ENCODE results near the gene LGSN.
"Not testable (repeated sequence)": the region's sequence is repeated elsewhere in the genome, so short reads cannot be mapped to it uniquely, and the experiment has no call there.

Gene LGSN

DNA sequence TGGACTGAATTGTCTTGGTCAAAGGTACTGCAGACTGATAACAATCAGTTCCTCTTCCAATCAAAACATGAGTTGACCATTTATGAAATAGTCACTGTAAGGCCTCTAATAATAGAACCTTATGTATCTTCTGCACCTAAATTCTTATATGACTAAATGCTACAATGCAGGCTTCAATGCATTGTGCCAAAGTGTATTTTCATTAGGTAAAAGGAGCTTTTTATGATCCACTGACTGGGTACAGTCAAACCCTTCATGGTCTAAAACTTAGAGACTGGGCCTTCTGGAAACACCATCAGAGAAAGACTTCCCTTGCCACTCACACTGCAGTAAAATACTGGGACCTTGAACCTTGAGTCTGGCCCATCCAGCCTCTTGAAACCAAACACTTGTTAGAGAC, 16.3 kb downstream of the LGSN start:
- no peak for DNase-seq

DNA sequence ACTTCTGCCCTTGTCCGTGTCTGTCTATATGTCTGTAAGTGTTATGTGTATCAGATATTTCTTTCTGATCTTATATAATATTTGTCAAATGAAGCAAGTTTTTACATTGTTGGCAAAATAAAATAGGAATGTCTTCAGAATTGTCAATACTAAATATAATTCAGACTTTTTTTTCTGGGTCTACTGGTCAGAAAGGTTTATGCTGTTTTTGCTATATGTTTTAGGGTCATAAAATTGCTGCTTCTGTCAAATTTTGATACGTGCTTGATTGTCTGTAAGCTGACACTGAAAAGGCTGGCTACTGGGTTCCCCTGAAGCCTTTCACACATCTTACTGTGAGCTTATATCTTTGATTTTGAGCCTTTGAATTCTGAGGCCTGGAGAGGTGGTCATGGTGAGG, 20.1 kb downstream of the LGSN start:
- no peak for DNase-seq

DNA sequence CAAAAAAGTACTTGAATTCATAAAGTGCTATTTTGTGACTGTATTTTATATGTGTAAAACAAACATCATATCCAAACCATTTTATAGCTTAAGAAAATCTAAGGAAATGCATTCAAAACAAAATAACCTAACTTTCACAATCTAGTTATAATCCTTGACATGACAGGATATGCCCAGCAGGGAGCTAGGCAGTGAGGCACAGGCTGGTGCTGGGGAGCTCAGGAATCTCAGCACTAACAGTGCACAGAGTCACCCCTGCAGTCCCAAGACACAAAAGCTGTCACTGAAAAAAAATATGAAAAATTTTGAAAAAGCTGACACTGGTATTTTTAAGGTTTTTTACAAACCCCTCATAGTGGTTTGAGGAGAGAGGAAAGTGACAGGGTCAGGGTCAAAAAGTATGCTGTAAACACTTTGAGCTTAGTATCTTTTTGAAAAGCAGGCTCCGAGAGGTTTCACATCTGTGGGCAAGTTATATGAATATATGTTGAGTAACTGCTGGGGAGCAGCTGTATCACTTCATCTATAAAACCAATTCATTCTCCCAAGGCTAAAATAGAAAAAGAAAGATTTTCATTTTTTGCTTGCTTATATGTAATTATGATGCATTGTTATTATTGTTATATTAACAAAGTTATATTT, 24.1 kb downstream of the LGSN start:
- no peak for DNase-seq

DNA sequence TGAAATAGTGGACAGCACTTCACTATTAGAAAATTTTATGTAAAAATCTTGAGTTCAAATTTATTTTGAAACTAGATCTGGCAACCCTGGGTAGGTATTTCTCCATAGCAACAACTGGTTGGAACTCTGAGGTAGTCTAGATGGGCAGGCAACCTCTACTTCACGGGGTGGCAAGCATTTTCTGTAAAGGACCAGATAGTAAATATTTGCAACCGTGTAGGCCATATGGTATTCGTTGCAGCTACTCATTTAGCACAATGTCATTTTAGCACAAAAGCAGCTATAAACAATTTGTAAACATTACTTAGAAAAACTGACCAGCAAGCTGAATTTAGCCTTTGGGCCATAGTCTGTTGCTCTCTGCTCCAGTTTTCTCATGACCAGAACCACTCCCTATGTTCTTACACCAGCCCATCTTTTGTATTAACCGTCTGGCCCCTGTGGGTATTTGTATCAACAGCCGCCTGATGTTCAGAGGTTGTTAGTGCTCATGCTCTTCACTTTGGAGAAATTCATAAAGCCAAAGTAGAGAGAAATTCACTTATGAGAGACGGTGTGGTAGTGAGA, 29.2 kb downstream of the LGSN start:
- no peak for DNase-seq

DNA sequence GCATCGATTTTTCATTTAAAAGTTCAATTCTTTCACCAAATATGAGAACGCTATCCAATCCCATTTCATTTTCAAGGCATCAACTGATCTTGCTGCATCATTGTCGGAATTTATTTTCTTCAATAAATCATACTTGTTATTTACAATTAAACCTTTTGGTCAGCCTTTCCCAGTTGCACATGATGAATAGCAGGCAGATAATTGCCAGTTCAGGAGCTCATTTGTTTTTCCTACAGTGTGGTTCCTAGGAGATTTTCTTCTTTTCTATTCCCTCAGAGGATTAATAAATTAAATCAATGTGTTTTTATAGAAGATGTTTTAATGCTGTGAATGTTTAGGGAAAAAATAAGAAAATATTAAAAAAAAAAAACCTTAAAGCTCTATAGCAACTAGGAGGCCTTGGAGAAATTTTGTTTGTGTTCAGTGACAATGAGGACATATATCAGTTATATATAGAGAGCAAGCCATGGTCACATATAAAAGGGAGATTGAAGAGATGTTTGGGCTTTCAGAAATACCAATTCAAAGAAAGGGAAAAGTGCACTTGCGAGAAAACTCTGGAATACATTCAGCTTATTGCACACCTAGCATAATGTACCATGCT, 30.4 kb downstream of the LGSN start:
- DNase-seq = no peak

DNA sequence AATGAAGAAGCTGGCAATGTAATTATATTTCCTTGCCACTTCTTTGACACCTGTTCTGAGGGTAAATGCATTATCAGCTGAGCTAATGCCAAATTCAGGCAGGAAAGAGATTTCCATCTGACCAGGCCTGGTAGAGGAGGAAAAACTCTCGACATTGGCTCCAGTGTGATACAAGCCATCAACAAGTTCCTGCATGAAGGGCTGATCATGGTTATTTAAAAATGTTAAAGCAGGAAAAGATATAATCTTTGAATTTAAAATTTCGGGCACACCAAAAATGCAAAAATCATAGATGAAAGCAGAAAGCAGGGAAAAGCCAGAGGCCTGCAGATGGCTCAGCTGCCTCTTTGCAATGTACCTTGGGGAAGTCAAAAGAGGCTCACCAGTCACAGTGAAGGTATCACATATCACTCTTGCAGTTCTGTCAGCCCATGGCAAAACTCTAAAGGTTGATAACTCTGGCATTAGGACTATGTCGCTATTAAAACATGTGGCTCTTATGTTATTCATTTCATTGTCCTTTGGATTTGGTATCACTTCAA, 39.1 kb downstream of the LGSN start:
- DNase-seq = no peak

DNA sequence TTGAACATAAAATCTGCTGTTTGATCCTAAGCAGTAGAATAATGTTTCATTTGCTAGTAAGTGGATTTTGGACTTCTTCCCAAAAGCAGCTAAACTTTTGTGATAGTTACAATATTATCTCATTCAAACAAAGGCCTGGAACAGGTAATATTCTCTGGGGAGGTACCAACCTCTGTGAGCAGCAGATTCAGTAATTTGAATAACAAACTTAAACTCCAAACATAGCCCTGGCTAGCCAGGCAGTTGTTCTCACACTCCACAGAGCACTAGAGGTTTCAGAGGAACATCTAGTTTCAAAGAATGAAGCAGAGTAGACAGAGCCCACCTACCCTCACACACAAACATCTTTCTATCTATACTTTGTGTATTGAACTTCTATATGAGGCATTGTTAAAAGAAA, 40.9 kb downstream of the LGSN start:
- DNase-seq = no peak

DNA sequence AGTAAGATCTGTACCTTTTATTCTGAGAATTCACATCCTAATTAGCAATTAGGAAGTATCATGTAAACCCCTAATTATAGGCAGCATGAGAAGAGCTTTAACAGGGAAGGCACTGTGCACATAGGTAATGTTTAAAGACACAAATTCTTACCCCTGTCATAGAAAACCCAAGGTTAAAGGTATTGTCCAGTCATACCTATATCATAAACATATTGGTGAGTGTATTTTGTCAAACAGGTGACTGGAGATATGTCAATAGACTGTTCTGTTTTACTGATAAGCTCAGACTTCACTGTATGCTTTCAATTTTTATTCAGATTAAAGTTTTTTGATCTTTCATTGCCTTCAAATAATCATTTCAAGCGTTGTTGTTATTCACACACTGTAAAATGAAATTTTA, 43.8 kb downstream of the LGSN start:
- no peak for DNase-seq

DNA sequence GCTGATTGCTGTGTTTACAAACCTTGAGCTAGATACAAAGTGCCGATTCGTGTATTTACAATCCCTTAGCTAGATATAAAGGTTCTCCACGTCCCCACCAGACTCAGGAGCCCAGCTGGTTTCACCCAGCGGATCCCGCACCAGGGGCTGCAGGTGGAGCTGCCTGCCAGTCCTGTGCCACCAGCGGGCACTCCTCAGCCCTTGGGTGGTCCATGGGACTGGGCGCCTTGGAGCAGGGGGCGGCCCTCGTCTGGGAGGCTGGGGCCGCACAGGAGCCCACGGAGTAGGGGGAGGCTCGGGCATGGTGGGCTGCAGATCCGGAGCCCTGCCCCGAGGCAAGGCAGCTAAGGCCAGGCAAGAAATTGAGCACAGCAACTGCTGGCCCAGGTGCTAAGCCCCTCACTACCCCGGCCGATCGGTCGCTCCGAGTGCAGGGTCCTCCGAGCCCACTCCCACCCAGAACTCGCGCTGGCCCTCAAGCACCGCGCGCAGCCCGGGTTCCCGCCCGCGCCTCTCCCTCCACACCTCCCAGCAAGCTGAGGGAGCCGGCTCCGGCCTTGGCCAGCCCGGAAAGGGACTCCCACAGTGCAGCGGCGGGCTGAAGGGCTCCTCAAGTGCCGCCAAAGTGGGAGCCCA, 44.9 kb downstream of the LGSN start:
- not testable (repeated sequence) for DNase-seq

DNA sequence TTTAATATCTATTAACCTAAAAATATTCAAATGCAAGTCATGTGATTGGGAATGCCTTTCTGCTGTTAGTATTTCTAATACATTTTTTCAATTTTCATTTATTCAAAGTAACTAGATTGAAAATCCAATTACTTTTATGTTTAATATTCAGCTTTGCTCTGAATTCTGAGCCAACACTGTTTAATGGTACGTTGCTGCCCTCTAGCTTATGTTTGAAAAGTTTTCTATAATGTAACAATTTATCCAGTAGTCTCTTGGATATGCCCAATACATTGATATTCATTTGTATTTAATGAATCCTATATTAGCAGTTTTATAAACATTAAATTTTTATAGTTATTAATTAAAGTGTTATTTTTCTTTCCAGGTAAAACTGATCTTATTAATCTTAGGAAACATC, 47.4 kb downstream of the LGSN start:
- DNase-seq = no peak

DNA sequence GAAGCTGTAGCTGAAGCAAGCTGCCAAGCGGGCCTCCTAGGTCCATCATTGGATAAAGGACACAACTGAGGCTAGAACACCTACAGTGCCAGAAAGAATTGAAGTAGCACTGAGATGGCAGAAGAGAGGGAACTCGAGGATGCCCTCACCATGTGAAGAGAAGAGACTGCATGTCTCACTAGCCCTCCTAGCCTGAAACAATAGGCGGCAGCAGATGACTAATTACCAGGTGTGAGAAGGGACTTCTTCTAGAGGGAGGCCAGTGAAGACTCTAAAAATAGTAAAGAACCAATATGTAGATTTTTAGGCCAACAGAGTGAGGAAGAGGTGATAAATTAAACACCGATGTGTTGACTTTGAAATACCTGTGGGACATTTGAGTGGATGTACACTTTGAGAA, 50.3 kb downstream of the LGSN start:
- DNase-seq = no peak

DNA sequence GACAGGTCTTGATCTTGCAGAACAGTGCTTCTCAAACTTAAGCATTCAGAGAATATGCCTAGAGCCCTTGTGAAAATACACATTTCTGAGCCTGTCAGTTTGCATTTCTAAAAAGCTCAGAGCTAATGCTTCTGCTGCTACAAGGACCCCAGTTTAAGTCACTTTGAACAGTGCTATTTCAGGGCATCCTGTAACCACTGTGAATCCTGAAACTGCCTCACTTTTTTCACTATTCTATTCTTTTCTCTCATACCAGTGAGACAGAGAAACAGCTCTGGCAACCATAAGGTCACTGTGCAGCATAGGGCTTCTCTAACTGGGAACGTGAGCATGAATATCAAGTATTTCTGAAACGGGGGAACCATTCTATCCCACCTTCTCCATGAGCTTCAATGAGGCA, 51.2 kb downstream of the LGSN start:
- no peak for DNase-seq

DNA sequence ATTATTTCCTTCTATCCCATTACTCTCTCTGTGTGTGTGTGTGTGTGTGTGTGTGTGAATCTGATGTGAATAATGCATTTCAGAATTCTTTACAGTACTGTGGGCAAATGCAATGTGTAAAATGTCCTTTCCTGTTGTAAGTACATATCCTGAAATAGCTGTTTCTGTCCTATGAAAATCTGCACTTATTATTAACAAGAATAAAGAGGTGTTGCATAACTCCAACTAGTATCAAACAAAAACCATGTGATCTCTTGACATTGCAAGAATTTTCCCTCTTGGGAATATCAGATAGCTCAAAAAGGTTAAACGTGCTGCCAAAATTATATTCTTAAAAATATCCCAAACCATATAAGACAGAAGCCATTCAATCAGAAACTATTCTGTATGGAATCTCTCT, 52.0 kb downstream of the LGSN start:
- no peak for DNase-seq

DNA sequence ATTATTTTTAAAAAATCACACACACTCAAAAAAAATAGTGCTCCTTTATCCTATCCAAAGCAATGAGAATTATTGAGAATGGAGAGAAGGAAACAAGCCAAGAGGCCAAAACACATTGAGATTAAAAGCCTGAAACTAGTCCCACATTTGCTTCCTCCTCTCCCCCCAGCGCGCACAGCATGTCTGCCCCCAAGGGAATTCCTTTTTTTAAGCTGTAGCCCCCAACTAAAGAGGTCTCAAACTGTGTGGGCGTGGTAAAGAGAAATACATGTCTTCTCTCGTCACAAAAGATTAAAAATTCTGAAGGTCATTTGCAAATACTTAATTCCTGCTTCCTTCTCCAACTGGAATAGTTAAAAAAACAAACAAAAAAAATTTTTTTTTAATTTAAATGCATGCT, 52.7 kb downstream of the LGSN start:
- no peak for DNase-seq

DNA sequence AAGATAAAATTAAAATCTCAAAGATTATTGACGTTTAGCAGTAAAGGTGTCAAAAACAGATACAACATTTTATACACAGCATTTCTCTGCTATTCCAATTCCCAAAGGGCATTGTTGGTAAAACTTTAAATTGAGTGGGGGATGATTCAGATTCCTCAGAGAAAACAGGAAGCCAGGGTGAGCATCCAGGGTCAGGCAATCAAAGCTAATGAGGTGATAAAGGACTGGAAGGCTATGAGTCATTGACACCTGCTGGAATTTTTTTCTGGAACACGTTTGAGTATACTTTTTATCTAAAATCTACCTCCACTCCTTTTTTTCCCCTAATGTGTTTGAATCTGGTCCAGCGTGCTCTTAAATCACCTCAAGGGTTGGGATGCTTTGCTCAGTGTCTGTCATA, 56.3 kb downstream of the LGSN start:
- DNase-seq = no peak

DNA sequence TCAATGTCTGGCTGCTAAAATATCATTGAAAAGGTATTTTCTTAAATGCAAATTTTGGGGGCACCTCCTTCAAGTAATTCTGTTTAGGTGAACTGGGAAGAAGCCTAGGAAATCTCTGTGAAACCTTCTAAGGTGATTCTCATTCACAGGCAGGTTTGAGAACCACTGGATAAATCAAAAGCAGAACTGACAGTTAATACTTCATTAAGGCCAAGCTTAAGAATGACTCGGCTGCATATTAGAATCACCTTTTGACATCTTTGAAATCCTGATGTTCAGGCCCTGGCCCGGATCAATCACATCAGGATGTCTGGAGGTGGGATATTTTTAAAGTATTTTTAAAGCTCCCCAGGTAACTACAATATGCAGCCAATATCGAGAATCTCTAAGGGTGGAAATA, 58.0 kb downstream of the LGSN start:
- DNase-seq = no peak

DNA sequence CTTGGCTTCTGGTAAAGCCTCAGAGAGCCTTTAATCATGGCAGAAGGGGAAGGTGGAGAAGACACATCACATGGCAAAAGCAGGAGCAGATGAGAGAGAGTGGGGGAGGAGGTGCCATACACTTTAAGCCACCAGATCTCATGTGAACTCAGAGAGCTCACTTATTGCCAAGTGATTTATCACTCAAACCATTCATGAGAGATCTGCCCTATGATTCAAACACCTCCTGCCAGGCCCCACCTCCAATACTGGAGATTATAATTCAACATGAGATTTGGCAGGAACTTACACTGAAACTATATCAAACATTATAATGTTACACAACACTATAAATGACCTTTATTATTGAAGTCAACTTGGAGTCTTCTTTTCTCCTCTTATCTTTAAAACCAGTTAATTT, 60.6 kb downstream of the LGSN start:
- no peak for DNase-seq

DNA sequence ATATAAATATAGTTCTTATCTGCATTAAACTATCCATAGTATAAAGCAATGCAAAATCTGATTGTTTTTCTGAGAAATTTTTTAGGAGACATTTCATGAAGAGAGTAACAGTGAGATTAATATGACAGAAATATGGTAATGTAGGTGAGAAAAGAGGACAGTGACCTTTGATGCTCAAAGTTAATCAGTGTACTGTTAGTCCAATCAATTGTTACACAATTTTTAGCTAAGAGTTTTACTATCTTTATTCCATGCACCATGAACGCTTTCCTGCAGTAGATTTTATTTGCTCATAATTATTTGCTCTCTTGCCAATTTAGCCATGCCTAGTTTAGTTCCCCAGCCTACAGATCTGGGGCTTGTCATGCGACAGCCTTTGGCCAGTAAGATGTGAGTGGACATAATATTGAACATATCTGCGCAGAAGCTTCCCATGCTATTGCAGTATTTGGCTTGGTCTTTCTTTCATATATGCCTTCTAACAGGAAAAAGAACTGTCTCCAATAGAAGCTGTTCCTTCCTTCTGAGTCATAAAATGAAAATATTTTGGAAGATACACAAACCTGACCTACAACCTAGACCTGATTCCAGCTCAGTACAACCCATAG, 69.8 kb downstream of the LGSN start:
- DNase-seq = no peak

DNA sequence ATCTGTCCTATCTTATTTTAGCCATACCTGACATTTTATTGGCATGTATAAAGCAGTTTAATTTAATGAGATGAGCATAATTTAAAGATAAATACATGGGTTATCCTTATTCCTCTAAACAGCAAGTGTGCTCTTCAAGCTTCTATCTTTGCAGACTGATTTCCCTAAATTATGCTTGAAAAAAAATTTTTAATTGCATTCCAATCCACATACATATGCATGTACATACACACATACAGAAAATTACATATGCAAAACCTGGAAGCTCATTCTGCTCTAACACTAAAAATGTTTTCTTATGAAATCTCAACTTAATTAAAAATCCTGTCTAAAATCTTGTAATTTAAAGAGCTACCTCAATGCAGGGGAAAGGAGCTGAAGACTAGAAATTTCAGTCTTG, 73.2 kb downstream of the LGSN start:
- DNase-seq = no peak

DNA sequence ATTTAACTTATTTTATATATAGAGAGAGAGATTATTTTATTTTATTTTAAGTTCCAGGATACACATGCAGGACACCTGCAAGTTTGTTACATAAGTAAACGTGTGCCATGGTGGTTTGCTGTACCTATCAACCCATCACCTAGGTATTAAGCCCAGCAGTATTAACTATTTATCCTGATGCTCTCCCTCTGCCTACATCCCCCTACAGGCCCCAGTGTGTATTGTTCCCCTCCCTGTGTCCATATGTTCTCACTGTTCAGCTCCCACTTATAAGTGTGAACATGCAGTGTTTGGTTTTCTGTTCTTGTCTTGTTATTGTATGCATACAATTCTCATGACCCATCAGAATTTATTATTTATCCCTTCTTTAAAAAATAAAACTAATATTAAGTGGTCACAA, 73.9 kb downstream of the LGSN start:
- DNase-seq = no peak

DNA sequence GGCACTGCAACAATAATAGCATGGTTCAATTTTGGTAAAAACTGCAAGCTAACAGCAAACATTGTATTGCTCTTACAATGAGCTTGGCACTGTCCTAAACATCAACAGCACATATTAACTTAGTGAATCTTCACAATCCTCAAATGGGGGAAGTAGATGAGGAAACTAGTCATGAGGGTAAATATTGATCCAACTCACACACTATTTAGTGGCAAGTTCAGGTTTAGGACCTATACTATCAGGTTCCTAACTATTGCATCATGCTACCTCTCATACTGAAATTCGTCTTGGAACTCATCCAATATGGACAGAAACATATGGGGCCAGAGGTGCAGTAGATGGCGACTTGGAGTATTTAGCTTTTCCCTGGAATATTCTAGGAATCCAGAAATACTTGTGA, 74.4 kb downstream of the LGSN start:
- no peak for DNase-seq

DNA sequence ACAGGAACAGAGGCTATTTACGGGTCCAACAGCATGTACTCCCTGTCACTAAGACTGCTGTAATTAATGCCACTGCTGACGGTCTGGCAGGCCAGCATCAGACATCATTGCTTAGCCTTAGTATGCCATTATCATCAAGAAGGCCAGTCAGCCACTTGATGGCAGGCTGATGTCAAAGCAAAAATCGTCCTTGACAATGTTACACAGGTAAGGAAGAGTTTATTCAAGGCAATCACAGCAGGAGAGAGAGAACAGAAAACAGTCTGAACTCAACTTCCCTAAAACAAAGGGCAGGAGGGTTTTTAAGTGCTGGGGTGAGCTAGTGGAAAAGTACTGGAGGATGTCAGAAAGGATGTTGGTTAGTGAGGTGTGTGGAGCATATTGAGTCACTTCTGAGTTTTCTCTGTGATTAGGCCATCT, 83.4 kb downstream of the LGSN start:
- DNase-seq = no peak

DNA sequence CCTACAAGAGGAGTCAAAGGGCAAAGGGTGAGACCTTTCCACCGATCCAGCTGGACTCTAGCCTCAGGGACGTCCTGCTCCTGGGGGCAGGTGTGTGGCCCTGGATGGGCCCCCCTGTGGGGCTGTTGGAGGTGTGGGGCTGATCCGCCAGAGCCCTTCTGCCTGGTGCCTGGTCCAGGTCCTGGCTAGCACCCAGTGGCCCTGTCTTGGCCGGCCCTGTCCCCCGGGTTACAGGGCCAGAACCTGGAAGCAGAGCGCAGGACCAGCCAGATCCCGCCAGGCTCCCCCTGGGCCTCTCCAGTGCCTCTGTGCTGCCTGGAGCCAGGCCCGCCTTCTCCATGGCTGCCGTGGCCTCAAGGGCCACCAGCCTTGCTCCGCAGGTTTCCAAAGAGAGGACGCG, 89.3 kb downstream of the LGSN start:
- DNase-seq = not testable (repeated sequence)

DNA sequence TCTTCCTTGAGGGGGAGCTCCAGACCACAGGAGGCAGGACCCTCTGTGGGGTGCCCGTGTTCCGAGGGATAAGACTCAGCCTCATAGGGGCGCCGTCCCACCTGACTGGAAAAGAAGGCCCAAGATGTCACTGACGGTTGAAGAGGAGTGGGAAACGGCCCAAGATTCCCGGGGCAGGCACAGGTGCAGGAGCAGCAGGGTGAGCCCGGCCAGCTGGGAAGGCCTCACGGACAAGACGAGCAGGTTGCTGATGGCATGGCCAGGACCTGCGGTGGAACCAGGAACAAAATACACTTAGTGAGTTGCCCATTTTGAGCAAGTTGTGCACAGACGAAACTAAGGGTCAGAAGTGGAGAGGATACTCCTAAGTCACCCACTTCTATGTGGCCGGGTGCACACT, 89.8 kb downstream of the LGSN start:
- not testable (repeated sequence) for DNase-seq

All from DMS 273 treated with DMSO at 0.1 percent for 48 hours (cell line).